Thyroid gland (tissue), 4 donors: ENCODE results near the gene SMC1A. TPM values are rescaled to one million over a fixed set of nuclear protein-coding genes. Genes with fewer than 3 reads are reported as not detected.
"Not testable (repeated sequence)": the region's sequence is repeated elsewhere in the genome, so short reads cannot be mapped to it uniquely, and the experiment has no call there.

Experiments used
- DNase-seq, 2 donors: peaks; one replicate each; pipeline ENCODE4 v3.0.0-alpha.2; 2019
- H3K27ac ChIP-seq, 3 donors: fragments of 200-600 bp; sonication (generic); 1 replicate in 2 of 3; 2 replicates in 1 of 3; pipeline ENCODE4 v1.5.1; 2016 to 2019; ENCODE audit warnings: mild to moderate bottlenecking in 1 of 3, moderate library complexity in 1 of 3
- H3K27me3 ChIP-seq: fragments of 200-600 bp; sonication (generic); one replicate; pipeline ENCODE4 v1.5.1; 2019
- H3K36me3 ChIP-seq, 2 donors: fragments of 200-600 bp; sonication (generic); one replicate each; pipeline ENCODE4 v1.5.1; 2016 to 2019
- H3K4me1 ChIP-seq, 2 donors: fragments of 200-600 bp; sonication (generic); one replicate each; pipeline ENCODE4 v1.5.1; 2017 to 2019
- H3K4me3 ChIP-seq, 3 donors: fragments of 200-600 bp; sonication (generic); replicated peaks in 1 of 3; 1 replicate in 2 of 3; 2 replicates in 1 of 3; pipeline ENCODE4 v1.5.1; 2016; ENCODE audit warnings: mild to moderate bottlenecking in 1 of 3
- H3K9me3 ChIP-seq: fragments of 200-600 bp; sonication (generic); one replicate; pipeline ENCODE4 v1.5.1; 2017
- POLR2A ChIP-seq, 2 donors: fragments of 450-650 bp; IDR thresholded peaks; one replicate each; pipeline ENCODE4 v1.6.1; 2017; ENCODE audit warnings: antibody characterized with exemption in 2 of 2, mild to moderate bottlenecking in 2 of 2, moderate library complexity in 1 of 2
- WGBS, 2 donors: methylation state at CpG; one replicate each; pipeline ENCODE4 v1.1.5; 2017; 5-methylcytosine and 5-hydroxymethylcytosine counted together
- intact Hi-C: fragments of 100-400 bp; cut with DNase I; formaldehyde crosslinking; loops from one replicate; pipeline ENCODE4 v1.15.1; 2023
- total RNA-seq, 4 donors: library from RNA; depleted of rRNA; stranded (reverse); fragments of >200 nt; gene quantifications; one replicate each; pipeline ENCODE4 v1.2.3, GENCODE V29; 2016
- TF ChIP-seq, protein P1 (sequence below), 6 experiments: fragments of 200-600 bp in 3 of 6; fragments of 450-650 bp in 3 of 6; sonication (generic) in 3 of 6; IDR thresholded peaks; one replicate each; pipeline ENCODE4 v1.5.1; 2016 to 2019; ENCODE audit warnings: antibody characterized with exemption in 6 of 6, mild to moderate bottlenecking in 2 of 6, inconsistent platforms in 1 of 6, moderate library complexity in 1 of 6

Gene SMC1A
- 10 to 100 TPM; 35.0 to 43.7 (median 36.9) TPM for total RNA-seq

DNA sequence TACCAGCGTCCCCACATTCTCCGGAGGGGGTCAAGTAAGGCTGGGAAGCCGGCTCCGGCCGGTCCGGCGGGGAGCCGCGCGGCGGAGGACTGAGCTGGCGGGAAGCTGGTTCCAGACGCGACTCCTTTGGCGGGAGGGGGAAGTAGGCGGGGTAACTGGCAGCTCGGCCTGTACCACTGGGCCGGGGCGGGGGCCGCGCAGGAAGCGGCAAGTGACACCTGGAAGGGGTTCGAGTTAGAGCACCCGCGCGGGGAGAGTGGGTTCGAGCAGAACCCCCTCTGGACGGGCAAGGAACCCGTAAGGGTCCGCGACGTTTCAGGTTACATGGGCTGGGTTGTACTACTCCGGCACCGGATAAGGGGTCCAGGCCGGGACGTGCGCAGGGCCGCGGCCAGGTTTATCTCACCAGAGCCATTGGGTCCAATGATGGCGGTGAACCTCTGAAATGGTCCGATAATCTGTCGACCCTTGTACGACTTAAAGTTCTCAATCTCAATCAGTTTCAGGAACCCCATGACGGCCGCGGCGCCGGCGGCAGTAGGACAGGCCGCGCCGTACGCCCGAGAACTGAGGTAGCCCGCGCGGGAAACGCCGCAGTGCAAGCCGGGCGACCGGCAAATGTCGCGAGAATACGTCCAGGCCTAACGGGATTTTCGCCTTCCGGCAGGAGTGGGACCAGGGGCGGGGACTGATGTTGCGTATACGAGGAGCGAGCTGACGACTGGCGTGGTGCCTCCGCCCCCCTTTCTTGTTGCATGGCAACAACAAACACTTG is at the start of gene SMC1A:
TSS of gene SMC1A (minus strand) at position 569 of the 775 bp plus-strand sequence. CDS start at position 515, 54 bp downstream.
- H3K4me1 ChIP-seq: peaks cover 8 to 20% of the 10 kb centered on the region in 2 donors
- no peaks in the 10 kb centered on the region for H3K27me3 ChIP-seq
- TF ChIP-seq POLR2A (IDR thresholded peaks at IDR 0.05): peak in 1 of 2 donors; percentile 70
- TF ChIP-seq, protein P1, sequence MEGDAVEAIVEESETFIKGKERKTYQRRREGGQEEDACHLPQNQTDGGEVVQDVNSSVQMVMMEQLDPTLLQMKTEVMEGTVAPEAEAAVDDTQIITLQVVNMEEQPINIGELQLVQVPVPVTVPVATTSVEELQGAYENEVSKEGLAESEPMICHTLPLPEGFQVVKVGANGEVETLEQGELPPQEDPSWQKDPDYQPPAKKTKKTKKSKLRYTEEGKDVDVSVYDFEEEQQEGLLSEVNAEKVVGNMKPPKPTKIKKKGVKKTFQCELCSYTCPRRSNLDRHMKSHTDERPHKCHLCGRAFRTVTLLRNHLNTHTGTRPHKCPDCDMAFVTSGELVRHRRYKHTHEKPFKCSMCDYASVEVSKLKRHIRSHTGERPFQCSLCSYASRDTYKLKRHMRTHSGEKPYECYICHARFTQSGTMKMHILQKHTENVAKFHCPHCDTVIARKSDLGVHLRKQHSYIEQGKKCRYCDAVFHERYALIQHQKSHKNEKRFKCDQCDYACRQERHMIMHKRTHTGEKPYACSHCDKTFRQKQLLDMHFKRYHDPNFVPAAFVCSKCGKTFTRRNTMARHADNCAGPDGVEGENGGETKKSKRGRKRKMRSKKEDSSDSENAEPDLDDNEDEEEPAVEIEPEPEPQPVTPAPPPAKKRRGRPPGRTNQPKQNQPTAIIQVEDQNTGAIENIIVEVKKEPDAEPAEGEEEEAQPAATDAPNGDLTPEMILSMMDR (IDR thresholded peaks at IDR 0.05): no peak
- H3K36me3 ChIP-seq: no peaks in the 10 kb centered on the region
- intact Hi-C loops: loop anchor here (10.0 kb wide), 1 partner anchor 197 kb away; the partner anchor contains the start of gene KDM5C
- peak within 1 kb of the TSS; percentile 78 to 87 (median 78) for H3K27ac ChIP-seq
- peak within 1 kb of the TSS in 2 of 3 donors; percentile 59 to 60 for H3K4me3 ChIP-seq
- WGBS, 2 donors: no CpG with 5 or more reads among the region's 75 CpGs
- H3K9me3 ChIP-seq: no peaks in the 10 kb centered on the region
- DNase-seq: peak; percentile 96 to 97

- H3K27ac ChIP-seq: no peak overlapping the region
Observed at GRCh38 chrX:53471346-53471745, 48.9 kb upstream of the SMC1A start.

DNA sequence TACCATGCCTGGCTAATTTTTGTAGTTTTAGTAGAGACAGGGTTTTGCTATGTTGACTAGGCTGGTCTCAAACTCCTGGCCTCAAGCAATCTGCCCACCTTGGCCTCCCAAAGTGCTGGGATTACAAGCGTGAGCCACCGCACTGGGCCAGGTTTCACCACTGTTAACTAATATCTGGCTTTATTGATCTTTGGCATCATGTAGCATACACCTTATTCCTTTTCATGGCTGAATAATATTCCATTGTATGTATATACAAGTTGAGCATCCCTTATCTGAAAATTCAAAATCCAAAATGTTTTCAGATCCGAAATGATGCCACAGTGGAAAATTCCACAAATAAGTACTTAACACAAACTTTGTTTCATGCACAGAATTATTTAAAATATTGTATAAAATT is 46.2 kb upstream of the SMC1A start:
- WGBS, 2 donors: 93 to 96% methylated on average over 3 of the region's 3 CpGs
- DNase-seq, H3K4me3 ChIP-seq, H3K36me3 ChIP-seq, H3K9me3 ChIP-seq, H3K27ac ChIP-seq, H3K4me1 ChIP-seq, intact Hi-C loops, H3K27me3 ChIP-seq: not testable (repeated sequence)

More at GRCh38 chrX:53471346-53471745, 48.9 kb upstream of the SMC1A start:
- no peaks in the 10 kb centered on the region for H3K9me3 ChIP-seq
- H3K36me3 ChIP-seq: no peaks in the 10 kb centered on the region
- H3K4me1 ChIP-seq: no peaks in the 10 kb centered on the region
- no peak for DNase-seq
- H3K4me3 ChIP-seq: no peak overlapping the region
- TF ChIP-seq POLR2A (IDR thresholded peaks at IDR 0.05): no peak
- TF ChIP-seq, protein P1 (IDR thresholded peaks at IDR 0.05): no peak
- no peaks in the 10 kb centered on the region for H3K27me3 ChIP-seq
- 77 to 78% methylated on average over 2 to 3 of the region's 3 CpGs for WGBS, 2 donors
- intact Hi-C loops: no loop called here

- Histone ChIP-seq H3K9me3 (no peaks in the 10 kb centered on the region), H3K4me3 (no peak overlapping the region), H3K36me3 (no peaks in the 10 kb centered on the region), H3K4me1 (no peaks in the 10 kb centered on the region), H3K27ac (no peak overlapping the region), H3K27me3 (no peaks in the 10 kb centered on the region)
- TF ChIP-seq, protein P1 (IDR thresholded peaks at IDR 0.05): no peak
- no peak for TF ChIP-seq POLR2A (IDR thresholded peaks at IDR 0.05)
- WGBS, 2 donors: 43 to 45% methylated on average over 5 of the region's 5 CpGs
- intact Hi-C loops: no loop called here
- no peak for DNase-seq
Observed at GRCh38 chrX:53458082-53458481, 35.6 kb upstream of the SMC1A start.

- no peaks in the 10 kb centered on the region for H3K27me3 ChIP-seq
Observed at GRCh38 chrX:53456254-53456653, 33.8 kb upstream of the SMC1A start.

More at GRCh38 chrX:53456254-53456653, 33.8 kb upstream of the SMC1A start:
- Histone ChIP-seq H3K4me3 (no peak overlapping the region), H3K36me3 (no peaks in the 10 kb centered on the region), H3K4me1 (no peaks in the 10 kb centered on the region), H3K27ac (no peak overlapping the region), H3K9me3 (no peaks in the 10 kb centered on the region)
- TF ChIP-seq POLR2A (IDR thresholded peaks at IDR 0.05): no peak
- TF ChIP-seq, protein P1 (IDR thresholded peaks at IDR 0.05): no peak
- no peak for DNase-seq
- intact Hi-C loops: no loop called here
- 50 to 53% methylated on average over 3 of the region's 3 CpGs for WGBS, 2 donors
